ENCODE results near the gene APOL4.

GRCh38 chr22:36196254-36197064 is 5.2 kb downstream of the APOL4 start:
- TF ChIP-seq CTCF (IDR thresholded peaks at IDR 0.05; ENCODE audit: low read length) (no peak), EZH2 (IDR thresholded peaks at IDR 0.05; ENCODE audit: borderline replicate concordance, low read length) (no peak)

Data from OCI-LY1 (cell line).